Endothelial cell (in vitro differentiated cells): Measurements from ENCODE around the gene LAMA1. TPM values are rescaled to one million over a fixed set of nuclear protein-coding genes. Genes with fewer than 3 reads are reported as not detected.

Experiments
- DNase-seq: peaks from one replicate; pipeline ENCODE4 v3.0.0; 2021; ENCODE audit warnings: low spot score
- H3K27ac Mint-ChIP-seq: one replicate; pipeline ENCODE4 v1.8.0; 2021; ENCODE audit warnings: mixed read lengths, inconsistent platforms; ENCODE audit not compliant: unreplicated experiment
- H3K27me3 Mint-ChIP-seq: one replicate; pipeline ENCODE4 v1.8.0; 2021; ENCODE audit warnings: mild to moderate bottlenecking, moderate library complexity, mixed read lengths, inconsistent platforms; ENCODE audit not compliant: unreplicated experiment
- H3K36me3 Mint-ChIP-seq: one replicate; pipeline ENCODE4 v1.8.0; 2021; ENCODE audit warnings: mild to moderate bottlenecking, low read depth, mixed read lengths, inconsistent platforms; ENCODE audit not compliant: unreplicated experiment
- H3K4me1 Mint-ChIP-seq: one replicate; pipeline ENCODE4 v1.8.0; 2021; ENCODE audit warnings: mild to moderate bottlenecking, mixed read lengths, inconsistent platforms; ENCODE audit not compliant: unreplicated experiment
- H3K4me3 Mint-ChIP-seq: one replicate; pipeline ENCODE4 v1.8.0; 2021; ENCODE audit warnings: mild to moderate bottlenecking, mixed read lengths, inconsistent platforms; ENCODE audit not compliant: unreplicated experiment
- H3K9me3 Mint-ChIP-seq: one replicate; pipeline ENCODE4 v1.8.0; 2021; ENCODE audit warnings: mixed read lengths, inconsistent platforms; ENCODE audit not compliant: unreplicated experiment
- CTCF ChIP-seq: fragments of 200-600 bp; sonication (generic); IDR thresholded peaks from one replicate; pipeline ENCODE4 v1.5.0; 2021; ENCODE audit warnings: antibody characterized with exemption; ENCODE audit not compliant: unreplicated experiment
- total RNA-seq: library from RNA; stranded (reverse); fragmentation: NEBNext Ultra II Directional; extraction: Animal tissue kit (Norgen Biotek cat#: 25700); gene quantifications from one replicate; pipeline ENCODE4 v1.2.1, GENCODE V29; 2021; ENCODE audit not compliant: unreplicated experiment

Gene LAMA1
- total RNA-seq, 1 donor from 2014 or later, result 8.7 TPM

- no peak overlapping the region for H3K27ac Mint-ChIP-seq
- no peak for TF ChIP-seq CTCF
- no peaks in the 10 kb centered on the region for H3K9me3 Mint-ChIP-seq
- no peak for DNase-seq
- H3K36me3 Mint-ChIP-seq, result no peaks in the 10 kb centered on the region
- H3K4me1 Mint-ChIP-seq, result peaks cover 9% of the 10 kb centered on the region
- H3K4me3 Mint-ChIP-seq, result no peak overlapping the region
- H3K27me3 Mint-ChIP-seq, result no peaks in the 10 kb centered on the region
These were observed 154.0 kb downstream of the LAMA1 start for GRCh38 chr18:6963452-6964097.

- no peak for DNase-seq
- Mint-ChIP-seq H3K27ac (no peak overlapping the region), H3K4me1 (peaks cover 9% of the 10 kb centered on the region), H3K4me3 (no peak overlapping the region), H3K36me3 (no peaks in the 10 kb centered on the region), H3K9me3 (no peaks in the 10 kb centered on the region), H3K27me3 (no peaks in the 10 kb centered on the region)
- no peak for TF ChIP-seq CTCF
These were observed 154.8 kb downstream of the LAMA1 start for GRCh38 chr18:6962571-6963451.

- Mint-ChIP-seq H3K4me3 (no peak overlapping the region), H3K27me3 (no peaks in the 10 kb centered on the region), H3K27ac (no peak overlapping the region), H3K9me3 (no peaks in the 10 kb centered on the region), H3K4me1 (peaks cover 9% of the 10 kb centered on the region), H3K36me3 (no peaks in the 10 kb centered on the region)
- no peak for TF ChIP-seq CTCF
- no peak for DNase-seq
These were observed 156.3 kb downstream of the LAMA1 start for GRCh38 chr18:6961331-6961730.

- TF ChIP-seq CTCF, result no peak
- Mint-ChIP-seq H3K9me3 (no peaks in the 10 kb centered on the region), H3K4me3 (no peak overlapping the region), H3K36me3 (no peaks in the 10 kb centered on the region), H3K4me1 (peaks cover 9% of the 10 kb centered on the region), H3K27me3 (no peaks in the 10 kb centered on the region), H3K27ac (no peak overlapping the region)
- DNase-seq, result no peak
These were observed 156.9 kb downstream of the LAMA1 start for GRCh38 chr18:6960656-6961055.

GRCh38 chr18:6960124-6960523 is 157.5 kb downstream of the LAMA1 start:
- H3K36me3 Mint-ChIP-seq, result no peaks in the 10 kb centered on the region
- H3K27me3 Mint-ChIP-seq, result no peaks in the 10 kb centered on the region
- peaks cover 9% of the 10 kb centered on the region for H3K4me1 Mint-ChIP-seq
- H3K4me3 Mint-ChIP-seq, result no peak overlapping the region
- H3K27ac Mint-ChIP-seq, result no peak overlapping the region
- no peaks in the 10 kb centered on the region for H3K9me3 Mint-ChIP-seq
- no peak for TF ChIP-seq CTCF
- DNase-seq, result no peak
